Skeletal muscle cell (primary cell): ENCODE data around the gene IFI27L2.
A peak's percentile ranks its signal among the peaks of the same experiment; 100 is the strongest.

Experiments used
- DNase-seq: peaks from one replicate; pipeline ENCODE4 v3.0.0-alpha.2; 2010; ENCODE audit warnings: low read depth
- H3K4me3 ChIP-seq: 2 replicates; pipeline ENCODE4 v1.5.1; 2011; ENCODE audit warnings: low read depth, mild to moderate bottlenecking, control low read depth, low read length, moderate library complexity

The IFI27L2 gene

GRCh38 chr14:94125659-94126418, 3.6 kb downstream of the IFI27L2 start:
- no peak overlapping the region for H3K4me3 ChIP-seq
- DNase-seq: no peak

- no peak overlapping the region for H3K4me3 ChIP-seq
- DNase-seq: no peak
Measured at GRCh38 chr14:94124582-94125377, 4.6 kb downstream of the IFI27L2 start.

GRCh38 chr14:94123868-94124267, 5.5 kb downstream of the IFI27L2 start:
- DNase-seq: no peak

GRCh38 chr14:94123296-94123695, 6.1 kb downstream of the IFI27L2 start:
- no peak overlapping the region for H3K4me3 ChIP-seq
- no peak for DNase-seq

More at GRCh38 chr14:94123868-94124267, 5.5 kb downstream of the IFI27L2 start:
- H3K4me3 ChIP-seq: no peak overlapping the region

- H3K4me3 ChIP-seq: no peak overlapping the region
- DNase-seq: no peak
Measured at GRCh38 chr14:94122438-94122837, 7.0 kb downstream of the IFI27L2 start.

- no peak overlapping the region for H3K4me3 ChIP-seq
- DNase-seq: no peak
Measured at GRCh38 chr14:94121485-94121884, 7.9 kb downstream of the IFI27L2 start.

GRCh38 chr14:94120667-94121340, 8.6 kb downstream of the IFI27L2 start:
- peak; percentile 68 for DNase-seq

GRCh38 chr14:94119071-94119470, 10.3 kb downstream of the IFI27L2 start:
- no peak overlapping the region for H3K4me3 ChIP-seq
- no peak for DNase-seq

More at GRCh38 chr14:94120667-94121340, 8.6 kb downstream of the IFI27L2 start:
- H3K4me3 ChIP-seq: no peak overlapping the region

- H3K4me3 ChIP-seq: no peak overlapping the region
- no peak for DNase-seq
Measured at GRCh38 chr14:94117856-94118255, 11.5 kb downstream of the IFI27L2 start.

- no peak for DNase-seq
Measured at GRCh38 chr14:94116701-94117100, 12.7 kb downstream of the IFI27L2 start.

GRCh38 chr14:94115631-94116030, 13.8 kb downstream of the IFI27L2 start:
- no peak overlapping the region for H3K4me3 ChIP-seq
- DNase-seq: no peak

More at GRCh38 chr14:94116701-94117100, 12.7 kb downstream of the IFI27L2 start:
- H3K4me3 ChIP-seq: no peak overlapping the region

GRCh38 chr14:94115058-94115591, 14.3 kb downstream of the IFI27L2 start:
- no peak for DNase-seq
- no peak overlapping the region for H3K4me3 ChIP-seq

GRCh38 chr14:94114589-94115057, 14.8 kb downstream of the IFI27L2 start:
- no peak overlapping the region for H3K4me3 ChIP-seq
- DNase-seq: no peak

- DNase-seq: no peak
- H3K4me3 ChIP-seq: no peak overlapping the region
Measured at GRCh38 chr14:94113908-94114588, 15.4 kb downstream of the IFI27L2 start.

GRCh38 chr14:94113490-94113889, 15.9 kb downstream of the IFI27L2 start:
- DNase-seq: no peak

GRCh38 chr14:94113073-94113472, 16.3 kb downstream of the IFI27L2 start:
- no peak for DNase-seq

More at GRCh38 chr14:94113490-94113889, 15.9 kb downstream of the IFI27L2 start:
- no peak overlapping the region for H3K4me3 ChIP-seq

GRCh38 chr14:94112513-94113063, 16.8 kb downstream of the IFI27L2 start:
- DNase-seq: no peak

More at GRCh38 chr14:94113073-94113472, 16.3 kb downstream of the IFI27L2 start:
- H3K4me3 ChIP-seq: no peak overlapping the region

GRCh38 chr14:94111276-94112095, 17.9 kb downstream of the IFI27L2 start:
- DNase-seq: no peak

More at GRCh38 chr14:94112513-94113063, 16.8 kb downstream of the IFI27L2 start:
- H3K4me3 ChIP-seq: no peak overlapping the region

More at GRCh38 chr14:94111276-94112095, 17.9 kb downstream of the IFI27L2 start:
- H3K4me3 ChIP-seq: no peak overlapping the region
